Mesenteric fat pad (tissue), 1 donor: ENCODE data around the gene DLX6. TPM values are rescaled to one million over a fixed set of nuclear protein-coding genes. Genes with fewer than 3 reads are reported as not detected.
A peak's percentile ranks its signal among the peaks of the same experiment; 100 is the strongest.
"Not testable (repeated sequence)": the region's sequence is repeated elsewhere in the genome, so short reads cannot be mapped to it uniquely, and the experiment has no call there.

ENCODE experiments used
- DNase-seq: peaks from one replicate; pipeline ENCODE4 v3.0.0-alpha.2; 2020; ENCODE audit warnings: low spot score
- total RNA-seq: library from RNA; stranded (reverse); fragmentation: NEBNext Ultra II Directional; extraction: Animal tissue kit (Norgen Biotek cat#: 25700); gene quantifications from one replicate; pipeline ENCODE4 v1.2.1, GENCODE V29; 2021
- donor health status: DM: yes; HTN: yes; CAD: no.

DLX6 gene
- total RNA-seq, 1 donor from 2014 or later = not detected

DNA sequence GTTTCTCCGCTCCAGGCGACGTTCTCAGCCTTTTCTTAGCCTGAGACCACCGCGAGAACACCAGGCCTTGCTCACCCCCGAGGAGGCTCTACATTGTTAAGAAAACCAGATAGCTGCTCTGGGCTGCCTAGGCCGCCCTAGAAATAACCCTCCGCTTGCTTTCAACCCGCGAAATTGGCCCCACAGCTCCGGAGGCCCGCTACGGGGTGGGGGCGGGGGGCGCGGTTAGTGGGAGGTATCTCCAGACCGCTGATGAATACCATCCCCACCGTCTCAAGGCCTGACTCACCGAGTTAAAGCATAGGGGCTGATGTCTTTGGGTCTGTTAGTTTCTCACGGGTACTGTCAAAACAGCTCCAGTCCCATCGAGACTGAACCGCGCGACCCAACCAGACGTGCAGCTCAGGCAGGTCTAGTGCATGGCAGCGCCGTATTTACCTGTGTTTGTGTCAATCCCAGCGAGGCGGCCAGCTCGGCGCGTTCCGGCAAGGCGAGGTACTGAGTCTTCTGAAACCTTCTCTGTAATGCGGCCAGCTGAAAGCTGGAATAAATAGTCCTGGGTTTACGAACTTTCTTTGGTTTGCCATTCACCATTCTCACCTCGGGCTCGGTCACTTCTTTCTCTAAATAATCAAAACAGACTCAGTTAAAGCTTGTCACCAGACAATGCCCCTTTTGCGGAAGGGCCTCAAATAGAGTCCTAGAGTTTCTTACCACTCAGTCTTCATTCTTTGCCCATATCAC is 16.6 kb downstream of the DLX6 start:
- no peak for DNase-seq

DNA sequence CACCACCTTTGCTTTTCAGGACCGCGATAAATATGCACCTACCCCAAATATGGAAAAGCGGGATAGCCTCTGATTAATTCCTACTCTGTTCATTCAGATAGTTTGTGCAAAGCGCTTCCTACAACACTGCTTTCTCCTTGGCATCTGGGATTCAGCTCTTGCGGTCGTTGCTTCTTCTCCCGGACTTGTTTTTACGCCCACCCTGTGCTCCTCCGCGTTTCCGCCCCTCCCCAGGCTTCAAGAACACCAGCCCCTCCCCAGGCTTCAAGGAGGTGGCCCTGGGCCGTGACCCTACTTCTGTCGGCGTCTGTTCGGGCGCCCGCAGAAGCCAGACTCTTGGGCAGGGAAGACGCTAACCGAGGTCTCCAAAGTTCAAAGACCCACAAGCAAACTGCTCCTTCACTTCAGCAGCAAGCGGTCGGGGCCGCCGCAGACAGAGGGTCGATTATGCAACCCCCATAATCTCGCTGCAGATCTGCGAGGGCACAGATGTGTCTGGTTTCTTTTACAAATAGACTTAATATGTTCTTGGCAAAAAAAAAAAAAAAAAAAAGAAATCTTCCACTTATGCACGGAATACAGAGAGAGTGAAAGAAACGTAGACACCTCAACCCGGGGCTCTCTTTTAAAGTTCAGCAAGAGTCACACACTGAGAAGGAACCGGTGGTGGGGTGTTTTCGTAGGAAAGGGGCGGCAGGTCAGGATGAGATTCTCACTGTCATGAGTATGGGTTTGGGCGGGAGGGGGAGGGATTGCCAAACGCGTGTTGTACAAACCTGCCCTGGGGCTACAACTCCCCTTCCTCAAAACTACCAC is 17.3 kb downstream of the DLX6 start:
- DNase-seq = no peak

- peak; percentile 88 for DNase-seq
Observed at GRCh38 chr7:97024209-97025129, 19.1 kb downstream of the DLX6 start, which contains the start of gene DLX5. Gene DLX5 (minus strand): TSS chr7:97024831. CDS start chr7:97024623, 208 bp downstream.

DNA sequence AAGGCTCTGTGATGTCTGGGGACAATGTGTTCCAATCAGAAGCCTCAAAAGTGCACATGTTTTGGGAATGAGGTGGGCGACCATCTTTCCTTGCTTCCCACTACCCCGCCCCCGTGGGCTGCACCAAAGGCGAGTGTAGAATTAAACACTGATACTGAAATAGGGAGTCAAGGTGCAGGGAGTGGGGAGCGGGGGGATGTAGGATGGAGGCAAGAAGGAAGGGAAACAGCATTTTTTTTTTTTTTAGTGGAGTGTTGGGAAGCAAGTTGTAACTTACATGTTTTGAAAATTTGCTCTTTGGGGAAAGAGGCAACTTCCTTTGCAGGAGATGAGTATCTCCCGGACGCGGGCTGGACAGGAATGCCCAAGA is 19.8 kb downstream of the DLX6 start:
- DNase-seq = no peak

- DNase-seq = no peak
Observed at GRCh38 chr7:97025983-97026714, 20.8 kb downstream of the DLX6 start.

- no peak for DNase-seq
Observed at GRCh38 chr7:97026715-97027426, 21.5 kb downstream of the DLX6 start.

DNA sequence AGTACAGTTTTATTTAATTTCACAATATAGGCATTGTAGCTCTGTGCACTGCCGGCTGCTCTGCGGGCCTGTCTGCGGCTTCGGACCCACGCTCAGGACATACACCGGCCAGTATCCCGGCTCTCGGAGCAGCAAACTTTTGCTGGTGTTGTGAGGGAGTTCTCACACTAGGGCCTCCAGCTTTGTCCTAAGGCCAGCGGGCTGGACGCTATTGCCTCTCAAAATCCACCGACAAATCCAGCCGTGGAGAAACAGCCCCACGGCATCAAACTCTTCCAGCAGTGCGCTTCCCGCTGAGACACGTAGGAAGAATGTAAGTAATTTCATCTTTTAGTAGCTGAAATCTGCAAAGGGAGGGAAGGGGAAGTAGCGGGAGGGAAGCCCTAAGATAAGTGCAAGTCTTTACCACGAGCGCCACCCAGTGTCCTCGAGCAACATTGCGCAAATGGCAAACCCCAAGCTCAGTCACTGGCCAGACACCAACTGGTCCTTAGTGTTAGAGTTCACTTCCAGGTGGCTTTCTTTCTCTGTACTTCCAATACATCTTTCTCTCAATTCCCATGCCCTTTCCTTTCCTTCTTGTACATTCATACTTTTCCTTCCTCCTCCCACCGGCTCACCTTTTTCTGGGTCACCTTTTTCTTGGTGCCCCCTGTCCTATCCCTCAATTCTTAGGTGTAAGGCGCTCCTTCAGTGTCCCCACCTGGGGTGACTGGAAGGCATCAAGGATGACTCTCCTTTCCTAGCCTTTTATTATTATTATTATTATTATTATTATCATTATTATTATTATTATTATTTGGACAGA is 22.3 kb downstream of the DLX6 start:
- no peak for DNase-seq

- not testable (repeated sequence) for DNase-seq
Observed at GRCh38 chr7:97034213-97034852, 29.0 kb downstream of the DLX6 start.

DNA sequence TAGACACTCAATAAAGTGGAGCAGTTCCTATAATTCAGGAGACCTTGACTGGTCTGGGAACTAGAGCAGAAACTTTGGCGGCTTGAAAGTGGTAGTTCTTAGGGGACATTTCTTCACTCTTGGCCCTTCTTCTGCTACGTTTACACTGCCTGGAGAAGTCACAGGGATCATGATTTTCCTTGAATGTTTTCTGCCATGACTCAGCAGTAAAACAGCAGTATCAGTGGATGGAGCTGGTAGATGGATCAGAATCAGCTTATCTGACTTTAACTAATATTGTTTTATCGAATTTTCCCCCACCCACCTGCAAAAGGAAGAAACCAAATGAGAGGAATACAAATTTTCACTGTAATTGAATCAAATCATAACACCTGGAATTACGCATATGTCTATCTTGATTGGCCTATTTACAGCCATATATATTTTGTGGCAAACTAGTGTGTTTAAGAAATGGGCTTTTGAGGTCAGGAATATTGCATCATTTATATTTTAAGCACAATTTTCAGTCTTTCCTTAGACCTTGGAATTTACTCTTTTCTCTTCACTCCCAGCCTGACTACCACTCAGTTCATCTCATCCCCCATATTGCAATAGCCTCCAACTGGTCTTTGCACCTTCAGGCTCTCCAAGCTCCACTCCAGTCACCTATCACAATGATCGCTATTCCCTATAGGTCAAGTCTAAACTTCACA is 34.2 kb downstream of the DLX6 start:
- DNase-seq = no peak

DNA sequence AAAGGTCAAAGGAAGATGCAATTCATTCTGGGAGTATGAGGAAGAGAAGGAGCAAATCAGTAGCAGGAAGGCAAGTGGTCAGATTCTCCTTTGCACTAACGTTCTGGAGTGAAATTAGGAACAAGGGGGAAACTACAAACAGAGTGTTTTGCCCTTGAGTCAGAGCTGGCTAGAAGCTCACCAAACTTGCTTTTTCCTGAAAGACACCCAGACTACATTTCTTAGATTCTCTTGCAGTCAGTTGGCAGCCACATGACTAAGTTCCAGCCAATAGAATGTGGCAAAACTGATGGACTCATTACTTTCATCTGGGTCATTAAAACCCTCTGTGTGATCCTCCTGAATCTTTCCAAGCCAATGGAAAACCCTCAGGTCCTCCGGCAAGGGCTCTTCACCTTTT is 37.9 kb downstream of the DLX6 start:
- no peak for DNase-seq

Other genes with a start within 250 kb of the DLX6 start
- gene DLX5, start 19.3 kb downstream of the DLX6 start, total RNA-seq = 0.22 TPM
- 11.8 TPM for gene SDHAF3, start 112.1 kb downstream of the DLX6 start, total RNA-seq